Astrocyte (in vitro differentiated cells and primary cell): ENCODE data around the gene PPP1R12A.

ENCODE experiments used
- CTCF ChIP-seq: IDR thresholded peaks from 2 replicates; pipeline ENCODE4 v1.5.1; 2011; ENCODE audit warnings: low read depth, mild to moderate bottlenecking, inconsistent platforms, low read length, moderate library complexity; ENCODE audit not compliant: insufficient read depth
- EZH2 ChIP-seq: IDR thresholded peaks from 2 replicates; pipeline ENCODE4 v1.6.1; 2012; ENCODE audit warnings: mild to moderate bottlenecking, low read length, inconsistent platforms; ENCODE audit not compliant: insufficient read depth

- TF ChIP-seq CTCF (no peak), EZH2 (no peak)
These were observed 53.5 kb downstream of the PPP1R12A start for GRCh38 chr12:79881351-79881750.
